NB4 (cell line): ENCODE data around the gene MED15.

Source experiments
- DNase-seq: peaks from one replicate; pipeline ENCODE4 v3.0.0; 2010; ENCODE audit warnings: low read depth
- H3K4me3 ChIP-seq: one replicate; pipeline ENCODE4 v1.5.1; 2011; ENCODE audit warnings: mild to moderate bottlenecking, low read depth, low read length, moderate library complexity
- MYC ChIP-seq: IDR thresholded peaks from 2 replicates; pipeline ENCODE4 v1.6.1; 2011; ENCODE audit warnings: low read depth, low read length
- POLR2A ChIP-seq: IDR thresholded peaks from 2 replicates; pipeline ENCODE4 v1.6.1; 2011; ENCODE audit warnings: mild to moderate bottlenecking; ENCODE audit not compliant: insufficient read length; ENCODE audit errors: extremely low read depth
- TF ChIP-seq, protein P1 (sequence below): IDR thresholded peaks from one replicate; pipeline ENCODE4 v1.5.1; 2012; ENCODE audit warnings: low read depth, low read length
- TF ChIP-seq, protein P2 (sequence below): IDR thresholded peaks from 2 replicates; pipeline ENCODE4 v1.6.1; 2011; ENCODE audit warnings: low read depth, low read length

The MED15 gene

GRCh38 chr22:20553947-20554741, 46.7 kb downstream of the MED15 start:
- TF ChIP-seq POLR2A, result no peak
- TF ChIP-seq, protein P1, sequence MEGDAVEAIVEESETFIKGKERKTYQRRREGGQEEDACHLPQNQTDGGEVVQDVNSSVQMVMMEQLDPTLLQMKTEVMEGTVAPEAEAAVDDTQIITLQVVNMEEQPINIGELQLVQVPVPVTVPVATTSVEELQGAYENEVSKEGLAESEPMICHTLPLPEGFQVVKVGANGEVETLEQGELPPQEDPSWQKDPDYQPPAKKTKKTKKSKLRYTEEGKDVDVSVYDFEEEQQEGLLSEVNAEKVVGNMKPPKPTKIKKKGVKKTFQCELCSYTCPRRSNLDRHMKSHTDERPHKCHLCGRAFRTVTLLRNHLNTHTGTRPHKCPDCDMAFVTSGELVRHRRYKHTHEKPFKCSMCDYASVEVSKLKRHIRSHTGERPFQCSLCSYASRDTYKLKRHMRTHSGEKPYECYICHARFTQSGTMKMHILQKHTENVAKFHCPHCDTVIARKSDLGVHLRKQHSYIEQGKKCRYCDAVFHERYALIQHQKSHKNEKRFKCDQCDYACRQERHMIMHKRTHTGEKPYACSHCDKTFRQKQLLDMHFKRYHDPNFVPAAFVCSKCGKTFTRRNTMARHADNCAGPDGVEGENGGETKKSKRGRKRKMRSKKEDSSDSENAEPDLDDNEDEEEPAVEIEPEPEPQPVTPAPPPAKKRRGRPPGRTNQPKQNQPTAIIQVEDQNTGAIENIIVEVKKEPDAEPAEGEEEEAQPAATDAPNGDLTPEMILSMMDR, result no peak
- TF ChIP-seq, protein P2, sequence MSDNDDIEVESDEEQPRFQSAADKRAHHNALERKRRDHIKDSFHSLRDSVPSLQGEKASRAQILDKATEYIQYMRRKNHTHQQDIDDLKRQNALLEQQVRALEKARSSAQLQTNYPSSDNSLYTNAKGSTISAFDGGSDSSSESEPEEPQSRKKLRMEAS, result no peak
- TF ChIP-seq MYC, result no peak
- no peak for DNase-seq
- no peak overlapping the region for H3K4me3 ChIP-seq

DNA sequence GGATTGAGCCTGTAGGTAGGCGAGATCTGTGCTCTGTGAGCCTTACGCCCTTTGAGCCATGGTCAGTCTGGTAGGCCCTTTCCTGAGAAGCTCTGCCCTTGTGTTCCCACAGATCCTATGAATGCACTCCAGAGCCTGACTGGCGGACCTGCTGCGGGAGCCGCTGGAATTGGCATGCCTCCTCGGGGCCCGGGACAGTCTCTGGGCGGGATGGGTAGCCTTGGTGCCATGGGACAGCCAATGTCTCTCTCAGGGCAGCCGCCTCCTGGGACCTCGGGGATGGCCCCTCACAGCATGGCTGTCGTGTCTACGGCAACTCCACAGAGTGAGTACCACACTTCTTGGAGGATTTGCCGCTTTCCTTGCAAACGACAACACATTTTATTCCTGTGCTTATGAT, 47.4 kb downstream of the MED15 start:
- no peak overlapping the region for H3K4me3 ChIP-seq
- no peak for DNase-seq
- no peak for TF ChIP-seq POLR2A

- no peak overlapping the region for H3K4me3 ChIP-seq
- TF ChIP-seq POLR2A (no peak), MYC (no peak)
- TF ChIP-seq, protein P2, result no peak
- TF ChIP-seq, protein P1, result no peak
- DNase-seq, result no peak
Measured at GRCh38 chr22:20558534-20558933, 51.1 kb downstream of the MED15 start.

DNA sequence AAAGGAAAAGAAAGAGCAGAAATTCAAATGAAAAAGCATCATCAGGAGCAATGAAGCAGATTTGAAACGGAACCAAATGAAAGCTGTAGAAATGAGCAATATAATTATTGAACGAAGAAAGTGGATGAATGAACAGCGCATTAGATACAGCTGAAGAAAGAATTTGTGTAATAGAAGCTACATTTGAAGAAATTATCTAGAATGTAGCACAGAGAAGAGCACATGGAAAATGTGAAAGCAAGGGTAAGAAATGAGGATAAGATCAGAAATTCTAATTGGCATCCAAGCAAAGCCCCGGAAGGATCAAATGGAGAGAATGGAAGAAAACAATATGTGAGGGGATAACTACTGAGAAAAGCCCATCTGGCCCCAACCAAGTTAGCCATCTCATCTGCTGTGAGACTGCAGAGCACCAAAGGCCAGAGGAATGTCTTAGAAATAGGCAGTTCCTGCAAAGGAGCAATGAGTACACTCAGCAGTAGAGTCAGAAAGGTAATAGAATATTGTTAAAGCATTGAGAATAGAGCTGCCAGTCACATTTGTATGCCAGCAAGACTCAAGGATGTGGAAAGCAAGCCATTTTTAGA, 51.9 kb downstream of the MED15 start:
- no peak overlapping the region for H3K4me3 ChIP-seq
- no peak for TF ChIP-seq MYC
- no peak for TF ChIP-seq POLR2A
- TF ChIP-seq, protein P2, result no peak
- TF ChIP-seq, protein P1, result no peak
- no peak for DNase-seq

GRCh38 chr22:20560716-20561115, 53.3 kb downstream of the MED15 start:
- no peak for TF ChIP-seq POLR2A
- TF ChIP-seq, protein P1, result no peak
- TF ChIP-seq MYC, result no peak
- TF ChIP-seq, protein P2, result no peak
- DNase-seq, result no peak
- H3K4me3 ChIP-seq, result no peak overlapping the region

- no peak overlapping the region for H3K4me3 ChIP-seq
- TF ChIP-seq, protein P2, result no peak
- TF ChIP-seq, protein P1, result no peak
- TF ChIP-seq POLR2A, result no peak
- no peak for TF ChIP-seq MYC
- DNase-seq, result no peak
Measured at GRCh38 chr22:20561882-20562281, 54.5 kb downstream of the MED15 start.
